Umbilical cord (tissue), 2 donors: ENCODE data around the gene ST8SIA1. TPM values are rescaled to one million over a fixed set of nuclear protein-coding genes. Genes with fewer than 3 reads are reported as not detected.
A peak's percentile ranks its signal among the peaks of the same experiment; 100 is the strongest.

Source experiments
- DNase-seq: peaks from one replicate; pipeline ENCODE4 v3.0.0-alpha.2; 2015; ENCODE audit warnings: low spot score
- total RNA-seq: library from RNA; depleted of rRNA; stranded (reverse); fragments of >200 nt; gene quantifications from one replicate; pipeline ENCODE4 v1.2.3, GENCODE V29; 2014; ENCODE audit warnings: low replicate concordance; ENCODE audit not compliant: insufficient read depth

The ST8SIA1 gene
- total RNA-seq, 1 donor from 2014 or later, result 17.1 TPM

GRCh38 chr12:22332202-22332601, 2.3 kb downstream of the ST8SIA1 start:
- DNase-seq, result no peak

GRCh38 chr12:22329621-22330020, 4.9 kb downstream of the ST8SIA1 start:
- DNase-seq, result no peak

- no peak for DNase-seq
These were observed 9.3 kb downstream of the ST8SIA1 start for GRCh38 chr12:22325218-22325617.

GRCh38 chr12:22322091-22322490, 12.4 kb downstream of the ST8SIA1 start:
- DNase-seq, result no peak

DNA sequence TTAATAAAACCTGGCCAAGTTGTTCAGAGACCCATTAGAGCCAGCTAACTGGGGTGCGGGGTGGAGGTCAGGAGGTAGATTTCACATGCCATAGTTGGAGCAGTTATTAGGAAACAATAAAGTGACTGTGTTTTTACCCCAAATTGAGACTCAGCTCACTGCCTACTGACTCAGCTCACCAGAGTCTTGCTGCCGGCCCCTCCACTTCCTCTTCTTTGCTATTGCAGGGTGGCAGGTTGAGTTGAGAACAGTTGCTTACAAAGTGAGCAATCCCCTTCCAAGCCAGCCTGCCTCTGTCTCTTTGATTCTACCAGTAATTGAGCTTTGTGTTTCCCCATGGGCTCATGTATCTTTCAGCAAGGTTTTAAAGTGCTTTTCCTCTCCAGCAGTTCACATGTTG, 12.9 kb downstream of the ST8SIA1 start:
- DNase-seq, result peak; percentile 57

DNA sequence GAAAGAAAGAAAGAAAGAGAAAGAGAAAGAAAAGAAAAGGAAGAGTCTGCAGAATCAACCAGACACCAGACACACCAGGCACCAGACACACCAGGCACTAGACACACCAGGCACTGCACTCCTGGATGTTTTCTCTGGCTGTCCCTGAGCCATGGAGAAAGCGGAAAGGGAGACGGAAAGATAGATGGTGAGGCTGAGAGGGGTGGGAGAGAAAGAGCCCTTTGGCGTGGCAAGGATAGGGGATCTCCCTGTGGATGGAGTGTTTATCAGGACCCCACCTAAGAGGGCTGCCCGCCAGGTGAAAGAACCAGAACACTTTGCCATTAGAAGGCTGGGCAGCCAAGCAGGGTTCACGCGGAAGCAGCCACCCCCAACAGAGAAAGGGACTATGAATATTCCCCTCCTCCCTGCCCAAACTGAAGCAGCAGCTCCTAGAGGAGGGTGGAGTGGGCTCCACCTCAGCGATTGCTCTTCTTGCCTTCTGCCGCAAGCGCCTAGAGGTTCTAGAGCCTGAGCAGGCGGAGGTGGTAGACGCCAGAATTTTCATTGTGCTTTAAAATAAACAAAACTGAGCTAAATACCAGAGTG, 13.4 kb downstream of the ST8SIA1 start:
- DNase-seq, result no peak

GRCh38 chr12:22318108-22318737, 16.3 kb downstream of the ST8SIA1 start:
- peak; percentile 96 for DNase-seq

GRCh38 chr12:22313963-22314330, 20.6 kb downstream of the ST8SIA1 start:
- DNase-seq, result no peak

DNA sequence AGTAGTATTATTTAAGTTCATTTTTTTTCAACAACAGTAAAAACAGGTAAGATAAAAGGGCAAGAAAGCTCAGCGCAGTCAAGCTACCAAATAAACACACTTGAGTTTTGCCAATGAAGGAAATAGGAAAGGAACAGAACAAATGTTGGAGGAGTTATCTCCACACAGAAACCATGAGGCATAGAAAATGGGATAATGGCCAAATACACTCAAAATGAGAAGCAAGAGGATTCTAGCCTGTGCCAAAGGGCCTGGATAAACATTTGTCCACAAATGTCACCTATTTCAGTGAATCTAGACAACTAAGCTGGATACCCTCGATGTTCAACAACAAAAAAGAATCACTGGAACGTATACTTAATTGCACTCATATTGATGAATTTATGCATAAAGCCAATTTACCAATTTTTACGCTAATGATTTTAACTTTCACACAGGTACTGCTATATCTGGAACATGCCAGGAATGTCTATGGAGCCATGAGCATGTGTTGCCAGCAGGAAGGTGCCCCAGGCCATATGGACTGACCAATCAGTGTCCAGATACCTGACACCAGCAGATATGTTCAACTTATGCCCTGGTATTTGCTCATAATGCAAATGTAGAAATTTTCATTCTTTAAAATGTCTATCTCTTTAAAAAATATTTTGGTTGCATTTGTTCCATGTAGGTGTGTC, 21.1 kb downstream of the ST8SIA1 start:
- no peak for DNase-seq

GRCh38 chr12:22312336-22312735, 22.2 kb downstream of the ST8SIA1 start:
- no peak for DNase-seq

GRCh38 chr12:22310709-22311108, 23.8 kb downstream of the ST8SIA1 start:
- DNase-seq, result no peak

- no peak for DNase-seq
These were observed 24.2 kb downstream of the ST8SIA1 start for GRCh38 chr12:22310275-22310674.

GRCh38 chr12:22307811-22308210, 26.7 kb downstream of the ST8SIA1 start:
- no peak for DNase-seq

DNA sequence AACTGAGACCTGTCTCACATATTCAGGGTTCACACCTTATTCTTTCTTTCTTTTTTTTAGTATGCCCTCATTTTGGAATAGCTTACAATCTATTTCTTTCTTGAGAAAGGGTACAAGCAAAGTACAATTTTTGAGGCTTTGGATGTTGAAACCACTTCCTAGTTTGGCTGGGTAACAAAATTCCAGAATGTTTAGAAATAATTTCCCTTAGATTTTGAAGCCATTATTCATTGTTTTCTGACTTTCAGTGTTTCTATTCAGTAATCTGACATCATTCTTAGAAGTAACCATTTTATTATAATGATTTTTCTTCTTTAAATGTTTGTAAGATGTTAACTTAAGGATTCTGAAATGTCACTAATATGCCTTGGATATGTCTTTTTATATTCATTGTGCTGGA, 28.2 kb downstream of the ST8SIA1 start:
- no peak for DNase-seq

DNA sequence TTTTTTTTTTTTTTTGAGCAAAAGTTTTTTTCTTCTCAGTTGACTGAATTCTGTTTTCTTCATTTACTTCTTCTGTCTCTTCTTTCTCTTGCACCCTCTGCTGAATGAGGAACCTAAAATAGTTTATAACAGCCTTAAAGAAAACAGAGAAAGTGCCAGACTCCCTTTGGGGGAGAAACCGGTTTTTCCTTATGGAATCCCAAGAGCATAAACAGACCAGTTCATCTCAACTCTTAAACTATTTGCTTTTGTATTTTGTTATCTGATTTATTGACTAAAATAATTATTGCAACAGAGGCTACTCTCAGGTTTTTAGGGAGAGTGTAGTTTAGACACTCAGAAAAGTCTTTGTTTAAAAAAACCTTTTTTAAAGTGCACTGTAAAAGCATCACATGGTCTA, 30.2 kb downstream of the ST8SIA1 start:
- DNase-seq, result no peak

DNA sequence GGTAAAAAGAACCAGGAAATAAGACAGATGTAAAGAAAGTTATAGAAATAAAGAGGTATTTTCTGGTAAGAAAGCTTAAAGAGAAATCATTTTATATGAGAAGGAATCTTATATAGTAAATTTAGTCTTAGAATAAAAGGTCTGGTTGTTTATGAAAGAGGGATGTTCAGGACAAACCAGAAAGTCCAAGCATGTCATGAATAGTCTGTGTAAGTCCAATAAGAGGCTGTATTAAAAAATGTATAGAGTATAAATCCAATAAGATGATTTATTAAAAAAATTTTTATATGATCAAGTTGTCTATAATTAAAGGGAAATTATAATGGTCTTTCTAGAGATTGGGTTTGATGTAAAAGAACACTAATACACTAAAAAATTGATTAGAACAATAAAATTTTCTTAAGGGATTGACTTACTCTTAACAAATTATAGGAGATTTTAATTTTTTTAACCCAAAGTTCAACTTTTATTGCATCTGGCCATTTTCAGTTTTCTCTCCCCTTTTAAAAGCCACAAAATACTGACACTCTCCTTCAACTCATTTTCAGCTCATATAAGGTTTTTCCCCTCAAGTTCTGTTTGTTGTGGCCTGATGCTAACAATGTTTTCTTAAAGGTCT, 35.1 kb downstream of the ST8SIA1 start:
- no peak for DNase-seq

DNA sequence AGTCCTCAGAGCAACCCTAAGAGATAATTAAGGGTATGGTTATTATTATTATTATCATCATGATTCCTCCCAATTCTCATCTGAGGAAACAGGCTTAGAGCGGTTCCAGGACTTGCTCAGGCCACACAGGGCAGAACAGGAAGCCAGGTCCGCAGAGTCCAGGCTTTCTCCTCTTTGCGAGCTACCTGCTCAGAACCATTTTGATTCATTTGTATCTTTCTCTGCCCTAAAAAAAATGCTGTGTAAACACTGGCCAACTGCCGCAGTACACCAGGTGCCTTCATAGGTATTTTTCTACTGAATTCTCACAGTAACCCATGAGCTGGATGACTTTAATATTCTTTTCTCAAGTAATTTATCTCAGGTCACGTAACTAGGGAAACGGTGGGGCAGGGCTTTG, 45.3 kb downstream of the ST8SIA1 start:
- no peak for DNase-seq

- DNase-seq, result no peak
These were observed 46.5 kb downstream of the ST8SIA1 start for GRCh38 chr12:22287776-22288621.

DNA sequence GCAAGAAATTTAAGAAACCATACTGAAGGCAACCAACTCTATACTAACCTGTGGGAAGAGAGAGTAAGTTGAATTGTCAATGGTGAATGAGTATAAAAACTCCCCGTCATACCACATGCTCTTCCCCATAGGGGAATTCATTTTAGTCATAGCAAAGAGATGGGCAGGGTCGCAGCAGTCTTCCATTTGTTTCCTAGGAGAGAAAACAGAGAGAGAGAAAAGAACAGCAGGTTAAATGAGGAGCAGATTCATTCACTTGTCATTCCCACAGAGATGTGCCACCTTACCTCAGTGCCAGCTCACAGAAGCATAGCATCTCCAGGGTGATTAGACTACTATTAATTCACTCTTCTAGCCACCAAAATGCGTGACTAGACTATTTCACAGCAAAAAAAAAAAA, 47.4 kb downstream of the ST8SIA1 start:
- DNase-seq, result no peak

DNA sequence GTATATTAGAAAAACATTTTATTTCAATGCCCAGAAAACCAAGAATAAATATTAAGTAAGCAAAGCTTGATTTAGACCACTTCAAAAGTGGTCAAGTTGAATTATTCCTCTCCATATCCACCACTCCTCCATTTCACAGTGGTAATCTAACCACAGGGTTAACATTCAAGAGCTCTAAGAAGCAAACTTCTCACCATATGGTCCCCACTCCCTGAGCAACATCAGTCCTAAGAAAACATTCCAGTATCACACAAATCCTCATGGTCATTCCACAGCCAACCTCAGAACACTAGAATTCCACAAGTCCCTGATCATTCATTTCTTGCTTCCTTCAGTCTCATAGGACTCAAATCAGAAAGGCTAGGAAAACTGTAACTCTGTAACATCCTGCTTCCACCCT, 47.9 kb downstream of the ST8SIA1 start:
- DNase-seq, result no peak

DNA sequence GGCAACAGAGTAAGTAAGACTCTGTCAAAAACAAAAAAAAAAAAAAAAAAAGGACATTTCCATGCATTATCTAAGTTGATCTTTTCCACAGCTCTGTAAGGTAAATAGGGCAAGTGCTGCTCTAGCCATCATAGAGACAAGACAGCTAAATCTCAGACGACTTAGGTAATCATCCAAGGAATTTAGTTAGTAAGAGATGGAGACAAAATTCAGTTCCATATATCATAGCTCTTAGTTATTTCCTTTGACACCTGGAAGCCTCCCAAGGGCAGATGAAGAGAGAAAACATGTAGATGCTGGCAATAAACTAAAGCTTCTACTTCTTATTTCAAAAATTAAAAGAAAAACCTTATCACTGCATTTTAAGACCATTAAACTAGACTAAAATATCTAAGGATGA, 48.7 kb downstream of the ST8SIA1 start:
- peak; percentile 87 for DNase-seq

DNA sequence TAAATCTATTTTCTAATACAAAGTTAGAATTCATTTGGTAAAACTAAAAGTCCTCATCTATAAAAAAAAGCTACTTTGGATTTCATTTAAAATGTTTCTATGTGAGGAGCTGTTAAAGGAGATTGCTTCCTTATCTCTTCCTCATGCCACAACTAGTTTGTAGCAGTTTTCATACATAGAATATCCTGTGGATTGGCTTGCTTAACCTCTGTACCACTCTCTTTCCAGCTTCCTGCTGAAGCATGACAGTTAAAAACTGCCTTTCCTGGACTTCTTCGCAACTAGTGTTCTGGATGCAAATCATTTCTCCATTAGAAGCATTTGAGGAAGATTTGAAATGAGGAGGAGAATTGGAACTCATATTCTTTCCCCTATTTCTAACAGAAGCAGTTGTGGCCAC, 49.6 kb downstream of the ST8SIA1 start:
- peak; percentile 84 for DNase-seq
